ENCODE measurements around the gene CHL1. TPM values are rescaled to one million over a fixed set of nuclear protein-coding genes. Genes with fewer than 3 reads are reported as not detected.

Gene CHL1
- total RNA-seq, 1 experiment from 2014 or later: not detected

GRCh38 chr3:440826-441225 lies 244.3 kb downstream of the CHL1 start:
- intact Hi-C loops (cut with micrococcal nuclease; ENCODE audit: unreplicated experiment): no loop called here
- no peak overlapping the region for H3K27ac ChIP-seq (ENCODE audit: low read depth, low read length, poor library complexity, severe bottlenecking)
- DNase-seq (ENCODE audit: low spot score): no peak
- H3K27me3 ChIP-seq (replicated peaks; ENCODE audit: insufficient read depth, low read depth, low read length, poor library complexity): no peaks in the 10 kb centered on the region
- TF ChIP-seq EZH2 (IDR thresholded peaks at IDR 0.05; ENCODE audit: borderline replicate concordance, low read depth, low read length, poor library complexity, severe bottlenecking): no peak
- TF ChIP-seq, protein P1, sequence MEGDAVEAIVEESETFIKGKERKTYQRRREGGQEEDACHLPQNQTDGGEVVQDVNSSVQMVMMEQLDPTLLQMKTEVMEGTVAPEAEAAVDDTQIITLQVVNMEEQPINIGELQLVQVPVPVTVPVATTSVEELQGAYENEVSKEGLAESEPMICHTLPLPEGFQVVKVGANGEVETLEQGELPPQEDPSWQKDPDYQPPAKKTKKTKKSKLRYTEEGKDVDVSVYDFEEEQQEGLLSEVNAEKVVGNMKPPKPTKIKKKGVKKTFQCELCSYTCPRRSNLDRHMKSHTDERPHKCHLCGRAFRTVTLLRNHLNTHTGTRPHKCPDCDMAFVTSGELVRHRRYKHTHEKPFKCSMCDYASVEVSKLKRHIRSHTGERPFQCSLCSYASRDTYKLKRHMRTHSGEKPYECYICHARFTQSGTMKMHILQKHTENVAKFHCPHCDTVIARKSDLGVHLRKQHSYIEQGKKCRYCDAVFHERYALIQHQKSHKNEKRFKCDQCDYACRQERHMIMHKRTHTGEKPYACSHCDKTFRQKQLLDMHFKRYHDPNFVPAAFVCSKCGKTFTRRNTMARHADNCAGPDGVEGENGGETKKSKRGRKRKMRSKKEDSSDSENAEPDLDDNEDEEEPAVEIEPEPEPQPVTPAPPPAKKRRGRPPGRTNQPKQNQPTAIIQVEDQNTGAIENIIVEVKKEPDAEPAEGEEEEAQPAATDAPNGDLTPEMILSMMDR (conservative IDR thresholded peaks at IDR 0.05; ENCODE audit: low read depth, low read length): no peak
- no TSS peak for BruUV-seq (replicated peaks)
- ChIA-PET POLR2A (ENCODE audit: low non-redundant PET) (no interaction called here), CTCF (no interaction called here)
- no peaks in the 10 kb centered on the region for H3K36me3 ChIP-seq (ENCODE audit: insufficient read depth, low read length, poor library complexity, severe bottlenecking)
- no peaks in the 10 kb centered on the region for H3K4me1 ChIP-seq (ENCODE audit: insufficient read depth, low read length, poor library complexity, severe bottlenecking)
- H3K9me3 ChIP-seq (ENCODE audit: low read depth, low read length, poor library complexity, severe bottlenecking): no peaks in the 10 kb centered on the region
- H3K4me3 ChIP-seq (ENCODE audit: low read depth, low read length, poor library complexity, severe bottlenecking): no peak overlapping the region

GRCh38 chr3:445960-446359 lies 249.4 kb downstream of the CHL1 start:
- POLR2A ChIA-PET (ENCODE audit: low non-redundant PET): no interaction called here
- intact Hi-C loops (cut with micrococcal nuclease; ENCODE audit: unreplicated experiment): no loop called here

DNA sequence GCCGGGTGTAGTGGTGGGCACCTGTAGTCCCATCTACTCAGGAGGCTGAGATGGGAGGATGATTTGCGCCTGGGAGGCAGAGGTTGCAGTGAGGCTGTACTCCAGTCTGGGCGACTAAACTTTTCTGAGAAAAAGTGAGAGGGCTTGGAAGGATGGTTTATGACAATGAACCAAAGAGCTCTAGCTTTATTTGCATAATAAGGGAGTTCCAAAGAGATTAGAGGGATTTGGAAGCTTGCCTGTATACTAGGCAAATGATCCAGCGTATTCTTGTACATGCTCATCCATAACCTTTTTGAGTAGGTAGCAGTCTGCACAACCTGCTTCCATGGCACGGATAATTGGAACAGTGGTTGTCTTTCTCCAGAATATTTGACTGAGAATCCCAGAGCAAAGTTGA lies 251.1 kb downstream of the CHL1 start:
- no peak overlapping the region for H3K27ac ChIP-seq (ENCODE audit: low read depth, low read length, poor library complexity, severe bottlenecking)
- DNase-seq (ENCODE audit: low spot score): no peak
- intact Hi-C loops (cut with micrococcal nuclease; ENCODE audit: unreplicated experiment): no loop called here
- no peaks in the 10 kb centered on the region for H3K36me3 ChIP-seq (ENCODE audit: insufficient read depth, low read length, poor library complexity, severe bottlenecking)
- CTCF ChIA-PET: no interaction called here
- H3K4me3 ChIP-seq (ENCODE audit: low read depth, low read length, poor library complexity, severe bottlenecking): no peak overlapping the region
- H3K4me1 ChIP-seq (ENCODE audit: insufficient read depth, low read length, poor library complexity, severe bottlenecking): no peaks in the 10 kb centered on the region
- POLR2A ChIA-PET (ENCODE audit: low non-redundant PET): no interaction called here
- TF ChIP-seq, protein P1 (conservative IDR thresholded peaks at IDR 0.05; ENCODE audit: low read depth, low read length): no peak
- no peak for TF ChIP-seq EZH2 (IDR thresholded peaks at IDR 0.05; ENCODE audit: borderline replicate concordance, low read depth, low read length, poor library complexity, severe bottlenecking)
- BruUV-seq (replicated peaks): no TSS peak
- no peaks in the 10 kb centered on the region for H3K27me3 ChIP-seq (replicated peaks; ENCODE audit: insufficient read depth, low read depth, low read length, poor library complexity)
- no peaks in the 10 kb centered on the region for H3K9me3 ChIP-seq (ENCODE audit: low read depth, low read length, poor library complexity, severe bottlenecking)

More at GRCh38 chr3:445960-446359, 249.4 kb downstream of the CHL1 start:
- Histone ChIP-seq H3K4me1 (ENCODE audit: insufficient read depth, low read length, poor library complexity, severe bottlenecking) (no peaks in the 10 kb centered on the region), H3K4me3 (ENCODE audit: low read depth, low read length, poor library complexity, severe bottlenecking) (no peak overlapping the region), H3K27me3 (replicated peaks; ENCODE audit: insufficient read depth, low read depth, low read length, poor library complexity) (no peaks in the 10 kb centered on the region), H3K36me3 (ENCODE audit: insufficient read depth, low read length, poor library complexity, severe bottlenecking) (no peaks in the 10 kb centered on the region), H3K9me3 (ENCODE audit: low read depth, low read length, poor library complexity, severe bottlenecking) (no peaks in the 10 kb centered on the region), H3K27ac (ENCODE audit: low read depth, low read length, poor library complexity, severe bottlenecking) (no peak overlapping the region)
- TF ChIP-seq, protein P1 (conservative IDR thresholded peaks at IDR 0.05; ENCODE audit: low read depth, low read length): no peak
- no peak for TF ChIP-seq EZH2 (IDR thresholded peaks at IDR 0.05; ENCODE audit: borderline replicate concordance, low read depth, low read length, poor library complexity, severe bottlenecking)
- DNase-seq (ENCODE audit: low spot score): no peak
- BruUV-seq (replicated peaks): no TSS peak
- CTCF ChIA-PET: no interaction called here
